Measurements from ENCODE around the gene FRY.

FRY gene

GRCh38 chr13:32113532-32113931 lies 82.0 kb downstream of the FRY start:
- no peaks in the 10 kb centered on the region for H3K9me3 ChIP-seq (ENCODE audit: low read depth, low read length)
- no peaks in the 10 kb centered on the region for H3K36me3 ChIP-seq (ENCODE audit: insufficient read depth, low read length)
- no peak for DNase-seq (ENCODE audit: low read depth, low spot score)
- H3K9ac ChIP-seq (ENCODE audit: insufficient read length), result no peak overlapping the region
- H3K4me3 ChIP-seq, result no peak overlapping the region
- H3K27ac ChIP-seq, result no peak overlapping the region
- TF ChIP-seq POLR2AphosphoS5 (IDR thresholded peaks at IDR 0.05; ENCODE audit: borderline replicate concordance, low read depth, low read length) (no peak), FOXP2 (optimal IDR thresholded peaks at IDR 0.05; ENCODE audit: control extremely low read depth, extremely low read length, insufficient read depth) (no peak), EZH2 (IDR thresholded peaks at IDR 0.05) (no peak)

GRCh38 chr13:32114284-32114950 lies 82.8 kb downstream of the FRY start:
- no peak for TF ChIP-seq FOXP2 (optimal IDR thresholded peaks at IDR 0.05; ENCODE audit: control extremely low read depth, extremely low read length, insufficient read depth)
- no peak for TF ChIP-seq EZH2 (IDR thresholded peaks at IDR 0.05)
- no peak for TF ChIP-seq POLR2AphosphoS5 (IDR thresholded peaks at IDR 0.05; ENCODE audit: borderline replicate concordance, low read depth, low read length)
- Histone ChIP-seq H3K9me3 (ENCODE audit: low read depth, low read length) (no peaks in the 10 kb centered on the region), H3K36me3 (ENCODE audit: insufficient read depth, low read length) (no peaks in the 10 kb centered on the region), H3K27ac (no peak overlapping the region), H3K9ac (ENCODE audit: insufficient read length) (no peak overlapping the region), H3K4me3 (no peak overlapping the region)
- DNase-seq (ENCODE audit: low read depth, low spot score), result no peak

- no peaks in the 10 kb centered on the region for H3K36me3 ChIP-seq (ENCODE audit: insufficient read depth, low read length)
- DNase-seq (ENCODE audit: low read depth, low spot score), result no peak
- TF ChIP-seq FOXP2 (optimal IDR thresholded peaks at IDR 0.05; ENCODE audit: control extremely low read depth, extremely low read length, insufficient read depth) (no peak), EZH2 (IDR thresholded peaks at IDR 0.05) (no peak), POLR2AphosphoS5 (IDR thresholded peaks at IDR 0.05; ENCODE audit: borderline replicate concordance, low read depth, low read length) (no peak)
- no peaks in the 10 kb centered on the region for H3K9me3 ChIP-seq (ENCODE audit: low read depth, low read length)
- H3K9ac ChIP-seq (ENCODE audit: insufficient read length), result no peak overlapping the region
- no peak overlapping the region for H3K27ac ChIP-seq
- no peak overlapping the region for H3K4me3 ChIP-seq
These were observed 83.5 kb downstream of the FRY start for GRCh38 chr13:32115066-32115465.

- Histone ChIP-seq H3K27ac (no peak overlapping the region), H3K36me3 (ENCODE audit: insufficient read depth, low read length) (no peaks in the 10 kb centered on the region), H3K9me3 (ENCODE audit: low read depth, low read length) (no peaks in the 10 kb centered on the region), H3K9ac (ENCODE audit: insufficient read length) (no peak overlapping the region), H3K4me3 (no peak overlapping the region)
- DNase-seq (ENCODE audit: low read depth, low spot score), result no peak
- TF ChIP-seq EZH2 (IDR thresholded peaks at IDR 0.05) (no peak), FOXP2 (optimal IDR thresholded peaks at IDR 0.05; ENCODE audit: control extremely low read depth, extremely low read length, insufficient read depth) (no peak)
These were observed 84.6 kb downstream of the FRY start for GRCh38 chr13:32116210-32116609.

GRCh38 chr13:32117001-32117400 lies 85.4 kb downstream of the FRY start:
- no peak for DNase-seq (ENCODE audit: low read depth, low spot score)
- H3K9ac ChIP-seq (ENCODE audit: insufficient read length), result no peak overlapping the region
- no peaks in the 10 kb centered on the region for H3K9me3 ChIP-seq (ENCODE audit: low read depth, low read length)
- no peak for TF ChIP-seq POLR2AphosphoS5 (IDR thresholded peaks at IDR 0.05; ENCODE audit: borderline replicate concordance, low read depth, low read length)
- TF ChIP-seq EZH2 (IDR thresholded peaks at IDR 0.05), result no peak
- no peak for TF ChIP-seq FOXP2 (optimal IDR thresholded peaks at IDR 0.05; ENCODE audit: control extremely low read depth, extremely low read length, insufficient read depth)
- H3K27ac ChIP-seq, result no peak overlapping the region
- H3K36me3 ChIP-seq (ENCODE audit: insufficient read depth, low read length), result no peaks in the 10 kb centered on the region
- no peak overlapping the region for H3K4me3 ChIP-seq

GRCh38 chr13:32117701-32118100 lies 86.1 kb downstream of the FRY start:
- no peaks in the 10 kb centered on the region for H3K36me3 ChIP-seq (ENCODE audit: insufficient read depth, low read length)
- no peak overlapping the region for H3K4me3 ChIP-seq
- DNase-seq (ENCODE audit: low read depth, low spot score), result no peak
- H3K9ac ChIP-seq (ENCODE audit: insufficient read length), result no peak overlapping the region
- H3K27ac ChIP-seq, result no peak overlapping the region
- TF ChIP-seq EZH2 (IDR thresholded peaks at IDR 0.05) (no peak), FOXP2 (optimal IDR thresholded peaks at IDR 0.05; ENCODE audit: control extremely low read depth, extremely low read length, insufficient read depth) (no peak), POLR2AphosphoS5 (IDR thresholded peaks at IDR 0.05; ENCODE audit: borderline replicate concordance, low read depth, low read length) (no peak)
- no peaks in the 10 kb centered on the region for H3K9me3 ChIP-seq (ENCODE audit: low read depth, low read length)

- no peak overlapping the region for H3K4me3 ChIP-seq
- no peak for TF ChIP-seq FOXP2 (optimal IDR thresholded peaks at IDR 0.05; ENCODE audit: control extremely low read depth, extremely low read length, insufficient read depth)
- no peak for TF ChIP-seq POLR2AphosphoS5 (IDR thresholded peaks at IDR 0.05; ENCODE audit: borderline replicate concordance, low read depth, low read length)
- no peak for TF ChIP-seq EZH2 (IDR thresholded peaks at IDR 0.05)
- H3K9ac ChIP-seq (ENCODE audit: insufficient read length), result no peak overlapping the region
- no peaks in the 10 kb centered on the region for H3K36me3 ChIP-seq (ENCODE audit: insufficient read depth, low read length)
- H3K27ac ChIP-seq, result no peak overlapping the region
- 0 out of 2 replicates have a peak, but pooled peaks cover 3% of the 10 kb centered on the region for H3K9me3 ChIP-seq (ENCODE audit: low read depth, low read length)
- no peak for DNase-seq (ENCODE audit: low read depth, low spot score)
These were observed 89.7 kb downstream of the FRY start for GRCh38 chr13:32121316-32121715.

GRCh38 chr13:32124743-32125142 lies 93.2 kb downstream of the FRY start:
- Histone ChIP-seq H3K36me3 (ENCODE audit: insufficient read depth, low read length) (no peaks in the 10 kb centered on the region), H3K4me3 (no peak overlapping the region), H3K27ac (no peak overlapping the region), H3K9me3 (ENCODE audit: low read depth, low read length) (0 out of 2 replicates have a peak, but pooled peaks cover 3% of the 10 kb centered on the region), H3K9ac (ENCODE audit: insufficient read length) (no peak overlapping the region)
- TF ChIP-seq EZH2 (IDR thresholded peaks at IDR 0.05) (no peak), POLR2AphosphoS5 (IDR thresholded peaks at IDR 0.05; ENCODE audit: borderline replicate concordance, low read depth, low read length) (no peak), FOXP2 (optimal IDR thresholded peaks at IDR 0.05; ENCODE audit: control extremely low read depth, extremely low read length, insufficient read depth) (no peak)
- no peak for DNase-seq (ENCODE audit: low read depth, low spot score)

- TF ChIP-seq EZH2 (IDR thresholded peaks at IDR 0.05), result no peak
- no peak for TF ChIP-seq FOXP2 (optimal IDR thresholded peaks at IDR 0.05; ENCODE audit: control extremely low read depth, extremely low read length, insufficient read depth)
- TF ChIP-seq POLR2AphosphoS5 (IDR thresholded peaks at IDR 0.05; ENCODE audit: borderline replicate concordance, low read depth, low read length), result no peak
- DNase-seq (ENCODE audit: low read depth, low spot score), result no peak
- no peaks in the 10 kb centered on the region for H3K36me3 ChIP-seq (ENCODE audit: insufficient read depth, low read length)
- H3K4me3 ChIP-seq, result no peak overlapping the region
- H3K9me3 ChIP-seq (ENCODE audit: low read depth, low read length), result 0 out of 2 replicates have a peak, but pooled peaks cover 3% of the 10 kb centered on the region
- H3K9ac ChIP-seq (ENCODE audit: insufficient read length), result no peak overlapping the region
- H3K27ac ChIP-seq, result no peak overlapping the region
These were observed 93.7 kb downstream of the FRY start for GRCh38 chr13:32125221-32125689.
